Tibial artery (tissue), 4 donors: ENCODE results near the gene ERBB4.

ENCODE experiments used
- DNase-seq, 2 donors: peaks; one replicate each; pipeline ENCODE4 v3.0.0-alpha.2; 2019
- H3K27ac ChIP-seq, 2 donors: fragments of 200-600 bp; sonication (generic) in 1 of 2; 1 replicate in 1 of 2; 2 replicates in 1 of 2; pipeline ENCODE4 v1.5.1; 2018 to 2019; ENCODE audit warnings: mild to moderate bottlenecking in 1 of 2
- H3K27me3 ChIP-seq, 2 donors: fragments of 200-600 bp; sonication (generic) in 1 of 2; one replicate each; pipeline versions ENCODE4 v1.5.1 to v1.6.0; 2016 to 2019
- H3K36me3 ChIP-seq, 3 donors: fragments of 200-600 bp; sonication (generic) in 2 of 3; one replicate each; pipeline ENCODE4 v1.5.1; 2016 to 2019; ENCODE audit warnings: mild to moderate bottlenecking in 2 of 3
- H3K4me1 ChIP-seq, 4 donors: fragments of 200-600 bp; sonication (generic) in 2 of 4; 1 replicate in 3 of 4; 2 replicates in 1 of 4; pipeline ENCODE4 v1.5.1; 2016 to 2019
- H3K4me3 ChIP-seq, 2 donors: fragments of 200-600 bp; sonication (generic) in 1 of 2; 1 replicate in 1 of 2; 2 replicates in 1 of 2; pipeline ENCODE4 v1.5.1; 2018 to 2019; ENCODE audit warnings: mild to moderate bottlenecking in 2 of 2
- H3K9me3 ChIP-seq, 3 donors: fragments of 200-600 bp; sonication (generic) in 1 of 3; one replicate each; pipeline ENCODE4 v1.5.1; 2016 to 2019
- intact Hi-C: fragments of 100-400 bp; cut with DNase I; formaldehyde crosslinking; loops from one replicate; pipeline ENCODE4 v1.15.0; 2023; ENCODE audit warnings: low total_unique reads
- TF ChIP-seq, protein P1 (sequence below), 2 experiments: fragments of 200-600 bp in 1 of 2; fragments of 450-650 bp in 1 of 2; IDR thresholded peaks; one replicate each; pipeline ENCODE4 v1.5.1; 2017 to 2019; ENCODE audit warnings: antibody characterized with exemption in 2 of 2, mild to moderate bottlenecking in 1 of 2, moderate library complexity in 1 of 2

The ERBB4 gene

DNA sequence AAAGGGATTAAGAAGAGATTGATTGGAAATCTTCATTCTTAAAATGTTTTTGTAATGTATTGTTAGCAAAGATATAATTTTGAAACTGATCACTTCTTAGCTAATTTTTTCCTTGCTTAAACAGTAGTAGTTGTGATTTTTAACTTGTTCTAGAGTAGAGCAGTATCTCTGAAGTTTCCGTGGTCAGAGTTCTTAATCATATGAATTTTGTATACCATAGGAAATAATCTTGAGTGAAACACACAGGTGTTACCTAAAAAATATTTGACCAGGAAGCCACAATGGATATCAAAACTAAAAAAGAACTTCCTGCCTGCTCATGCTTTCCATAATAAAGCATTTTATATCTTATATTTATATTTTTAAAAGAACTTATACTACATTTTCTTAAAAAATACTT is 907.1 kb downstream of the ERBB4 start:
- no peaks in the 10 kb centered on the region for H3K4me1 ChIP-seq
- H3K27ac ChIP-seq, result no peak overlapping the region
- no peak overlapping the region for H3K4me3 ChIP-seq
- peaks cover 0 to 5% (median 0%) of the 10 kb centered on the region in 3 donors for H3K36me3 ChIP-seq
- no peak for DNase-seq
- intact Hi-C loops, result no loop called here
- H3K9me3 ChIP-seq, result no peaks in the 10 kb centered on the region
- H3K27me3 ChIP-seq, result no peaks in the 10 kb centered on the region
- TF ChIP-seq, protein P1, sequence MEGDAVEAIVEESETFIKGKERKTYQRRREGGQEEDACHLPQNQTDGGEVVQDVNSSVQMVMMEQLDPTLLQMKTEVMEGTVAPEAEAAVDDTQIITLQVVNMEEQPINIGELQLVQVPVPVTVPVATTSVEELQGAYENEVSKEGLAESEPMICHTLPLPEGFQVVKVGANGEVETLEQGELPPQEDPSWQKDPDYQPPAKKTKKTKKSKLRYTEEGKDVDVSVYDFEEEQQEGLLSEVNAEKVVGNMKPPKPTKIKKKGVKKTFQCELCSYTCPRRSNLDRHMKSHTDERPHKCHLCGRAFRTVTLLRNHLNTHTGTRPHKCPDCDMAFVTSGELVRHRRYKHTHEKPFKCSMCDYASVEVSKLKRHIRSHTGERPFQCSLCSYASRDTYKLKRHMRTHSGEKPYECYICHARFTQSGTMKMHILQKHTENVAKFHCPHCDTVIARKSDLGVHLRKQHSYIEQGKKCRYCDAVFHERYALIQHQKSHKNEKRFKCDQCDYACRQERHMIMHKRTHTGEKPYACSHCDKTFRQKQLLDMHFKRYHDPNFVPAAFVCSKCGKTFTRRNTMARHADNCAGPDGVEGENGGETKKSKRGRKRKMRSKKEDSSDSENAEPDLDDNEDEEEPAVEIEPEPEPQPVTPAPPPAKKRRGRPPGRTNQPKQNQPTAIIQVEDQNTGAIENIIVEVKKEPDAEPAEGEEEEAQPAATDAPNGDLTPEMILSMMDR (IDR thresholded peaks at IDR 0.05), result no peak

DNA sequence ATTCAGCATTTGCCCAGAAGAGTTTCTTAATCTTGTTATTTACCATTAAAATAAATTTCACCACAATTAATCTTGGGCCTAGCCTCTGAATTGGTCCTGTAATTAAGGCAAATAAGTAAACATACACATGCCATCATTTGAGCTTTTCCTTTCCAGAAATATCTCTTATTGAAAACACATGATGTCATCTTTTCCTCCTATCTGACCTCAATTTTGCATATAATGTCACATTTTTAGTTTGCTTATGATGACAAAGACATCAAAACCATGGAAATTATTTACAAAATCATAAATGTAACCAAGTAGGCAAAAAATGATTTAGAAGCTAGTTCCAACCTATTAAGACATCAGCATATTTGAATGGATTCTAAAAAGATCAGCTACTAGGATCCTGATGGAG is 915.5 kb downstream of the ERBB4 start:
- H3K4me3 ChIP-seq, result no peak overlapping the region
- no peaks in the 10 kb centered on the region for H3K9me3 ChIP-seq
- H3K27me3 ChIP-seq, result no peaks in the 10 kb centered on the region
- H3K4me1 ChIP-seq, result no peaks in the 10 kb centered on the region
- intact Hi-C loops, result no loop called here
- H3K36me3 ChIP-seq, result peaks cover 0 to 9% (median 0%) of the 10 kb centered on the region in 3 donors
- no peak overlapping the region for H3K27ac ChIP-seq
- no peak for DNase-seq
- TF ChIP-seq, protein P1 (IDR thresholded peaks at IDR 0.05), result no peak

DNA sequence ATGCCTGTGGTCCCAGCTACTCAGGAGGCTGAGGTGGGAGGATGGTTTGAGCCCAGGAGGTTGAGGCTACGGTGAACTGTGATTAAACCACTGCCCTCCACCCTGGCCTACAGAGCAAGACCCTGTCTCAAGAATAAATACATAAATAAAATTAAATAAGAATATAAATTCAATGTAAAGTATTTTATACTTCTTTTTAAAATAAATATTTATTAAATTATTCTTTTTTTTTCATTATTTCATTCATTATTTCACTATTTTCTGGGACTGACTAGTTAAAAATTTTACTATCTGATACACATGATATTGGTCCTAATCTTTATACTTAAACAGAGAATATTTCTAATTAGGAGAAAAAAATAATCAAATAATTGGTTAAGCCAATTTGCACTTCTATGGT is 917.6 kb downstream of the ERBB4 start:
- no peak overlapping the region for H3K4me3 ChIP-seq
- H3K27ac ChIP-seq, result no peak overlapping the region

DNA sequence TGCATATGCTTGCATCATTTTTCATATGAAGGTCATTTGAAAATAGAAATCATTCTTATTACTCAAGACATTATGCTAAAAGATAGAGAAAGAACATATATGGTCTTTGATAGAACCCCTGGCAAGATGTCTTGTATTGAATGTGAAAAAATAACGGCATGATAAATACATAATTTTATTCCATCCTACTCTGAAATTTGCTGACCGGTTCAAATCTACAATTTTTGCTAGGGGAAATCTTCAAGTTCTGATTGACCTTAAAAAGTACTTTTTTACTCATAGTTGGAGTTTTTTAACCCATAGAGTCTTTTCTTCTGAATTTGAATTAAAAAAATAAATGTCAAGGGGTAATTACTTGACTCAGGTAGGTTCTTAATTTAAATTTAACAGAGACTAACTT is 920.8 kb downstream of the ERBB4 start:
- no peaks in the 10 kb centered on the region for H3K9me3 ChIP-seq
- H3K27me3 ChIP-seq, result no peaks in the 10 kb centered on the region
- H3K4me3 ChIP-seq, result no peak overlapping the region
- no peak for DNase-seq
- no peak overlapping the region for H3K27ac ChIP-seq
- peaks cover 0 to 9% (median 0%) of the 10 kb centered on the region in 3 donors for H3K36me3 ChIP-seq
- H3K4me1 ChIP-seq, result no peaks in the 10 kb centered on the region
- intact Hi-C loops, result no loop called here
- TF ChIP-seq, protein P1 (IDR thresholded peaks at IDR 0.05), result no peak

More for the DNA sequence above, 917.6 kb downstream of the ERBB4 start:
- Histone ChIP-seq H3K36me3 (peaks cover 0 to 9% (median 0%) of the 10 kb centered on the region in 3 donors), H3K9me3 (no peaks in the 10 kb centered on the region), H3K27me3 (no peaks in the 10 kb centered on the region), H3K4me1 (no peaks in the 10 kb centered on the region)
- intact Hi-C loops, result no loop called here
- TF ChIP-seq, protein P1 (IDR thresholded peaks at IDR 0.05), result no peak
- no peak for DNase-seq

DNA sequence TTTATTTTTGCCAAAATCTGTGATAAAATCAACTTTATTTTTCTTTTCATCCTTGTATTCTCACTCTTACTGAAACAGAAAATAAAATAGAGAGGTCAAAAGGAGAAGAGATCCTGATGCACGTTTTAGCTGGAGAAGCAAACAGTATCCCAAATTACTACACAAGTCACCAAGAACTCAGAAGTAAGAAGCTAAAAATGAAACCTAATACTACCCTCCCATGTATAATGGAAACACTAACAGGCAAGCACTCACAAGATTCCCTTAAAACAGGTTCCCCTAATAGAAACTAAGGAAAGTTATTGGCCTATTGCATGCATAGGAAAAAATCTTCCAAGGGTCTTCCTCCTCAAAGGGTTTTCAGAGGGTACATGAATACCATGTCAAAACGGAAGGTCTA is 927.0 kb downstream of the ERBB4 start:
- DNase-seq, result no peak
- H3K27me3 ChIP-seq, result no peaks in the 10 kb centered on the region
- peaks cover 0 to 7% (median 0%) of the 10 kb centered on the region in 3 donors for H3K36me3 ChIP-seq
- H3K4me1 ChIP-seq, result no peaks in the 10 kb centered on the region
- no peak overlapping the region for H3K27ac ChIP-seq
- no peak overlapping the region for H3K4me3 ChIP-seq
- intact Hi-C loops, result no loop called here
- H3K9me3 ChIP-seq, result no peaks in the 10 kb centered on the region
- TF ChIP-seq, protein P1 (IDR thresholded peaks at IDR 0.05), result no peak

DNA sequence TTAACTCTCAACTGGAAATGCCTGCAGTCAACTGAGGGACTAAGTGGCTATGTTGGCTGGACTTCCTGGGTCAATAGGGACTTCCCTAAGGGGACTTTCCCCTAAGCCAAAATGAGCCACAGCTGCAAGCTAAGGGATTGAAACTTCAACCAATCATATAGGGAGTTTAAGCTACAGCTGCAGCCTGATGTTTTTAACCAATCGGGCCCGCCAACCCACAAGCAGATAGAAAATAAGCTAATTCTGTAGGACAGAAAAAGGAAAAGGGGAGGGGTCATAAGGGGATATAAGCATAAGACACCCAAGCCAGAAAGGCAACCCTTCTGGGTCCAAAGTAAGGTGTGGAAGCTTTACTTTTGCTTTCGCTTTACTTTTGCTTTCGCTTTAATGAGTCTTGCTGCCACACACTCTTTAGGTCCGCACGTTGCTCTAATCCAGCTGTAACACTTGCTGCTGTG is 927.5 kb downstream of the ERBB4 start:
- Histone ChIP-seq H3K9me3 (no peaks in the 10 kb centered on the region), H3K36me3 (peaks cover 0 to 7% (median 0%) of the 10 kb centered on the region in 3 donors), H3K4me1 (no peaks in the 10 kb centered on the region), H3K4me3 (no peak overlapping the region), H3K27me3 (no peaks in the 10 kb centered on the region), H3K27ac (no peak overlapping the region)
- DNase-seq, result no peak
- intact Hi-C loops, result no loop called here
- TF ChIP-seq, protein P1 (IDR thresholded peaks at IDR 0.05), result no peak
